Measurements from ENCODE around the gene EIF4G3. TPM values are rescaled to one million over a fixed set of nuclear protein-coding genes. Genes with fewer than 3 reads are reported as not detected.

The EIF4G3 gene
- polyA plus RNA-seq, 1 of the 3 experiments (the other 2 are of a cell fraction): 32.0 TPM

DNA sequence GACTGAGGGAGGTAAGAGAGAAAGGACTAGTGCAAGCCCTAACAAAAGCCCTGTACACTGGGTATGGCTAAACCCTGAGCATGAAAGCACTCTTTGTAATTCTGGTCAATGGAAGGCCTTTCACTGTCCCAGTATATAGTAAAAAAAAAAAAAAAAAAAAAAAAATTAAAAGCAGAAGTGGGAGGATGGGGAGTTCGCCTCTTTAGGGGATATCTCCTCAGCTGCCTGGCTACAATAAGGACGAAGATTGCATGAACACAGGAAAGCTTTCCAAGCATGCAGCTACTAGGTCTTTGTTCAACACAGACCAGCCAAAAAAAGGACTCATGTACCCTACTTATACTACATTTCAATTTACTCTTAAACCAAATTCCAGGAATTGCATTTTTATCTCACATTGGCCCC, 59.1 kb downstream of the EIF4G3 start:
- H4K20me1 ChIP-seq (ENCODE audit: insufficient read depth): peaks cover 3% of the 10 kb centered on the region; the same call in 1 of the 2 replicates
- POLR2A ChIA-PET: interaction anchor here (0.7 kb wide), 1 partner anchor 821 kb away, joined by 3 read pairs; no protein-coding TSS in a partner anchor
- DNase-seq: no peak
- CTCF ChIA-PET: no interaction called here
- no peaks in the 10 kb centered on the region for H3K27me3 ChIP-seq (ENCODE audit: insufficient read depth)
- no peak overlapping the region for H3K4me2 ChIP-seq
- H3K36me3 ChIP-seq (replicated peaks in 1 of 2; ENCODE audit: control insufficient read depth in 1 of 2, insufficient read depth in 2 of 2, low read length in 1 of 2): peaks cover 3 to 16% of the 10 kb centered on the region in 2 experiments
- no peaks in the 10 kb centered on the region for H3F3A ChIP-seq (replicated peaks; ENCODE audit: insufficient read depth)
- no peak overlapping the region for H3K4me3 ChIP-seq (ENCODE audit: low read depth in 2 of 2, low read length in 1 of 2)
- no peak for TF ChIP-seq EZH2phosphoT487 (IDR thresholded peaks at IDR 0.05; ENCODE audit: borderline replicate concordance, low read depth)
- TF ChIP-seq NRF1 (IDR thresholded peaks at IDR 0.05; ENCODE audit: low read depth, low read length): no peak
- no peak for TF ChIP-seq ELF1 (IDR thresholded peaks at IDR 0.05)
- peaks cover 76% of the 10 kb centered on the region for H3K79me2 ChIP-seq (ENCODE audit: insufficient read depth)
- H3K9me3 ChIP-seq: no peaks in the 10 kb centered on the region
- H3K9me2 ChIP-seq: no peaks in the 10 kb centered on the region
- 97% methylated on average over 2 of the region's 2 CpGs for WGBS (ENCODE audit: low lambda C conversion rate)
- no peak overlapping the region for H3K9ac ChIP-seq
- no peak overlapping the region for H3K27ac ChIP-seq (ENCODE audit: low read depth in 2 of 2, low read length in 1 of 2)
- H3K4me1 ChIP-seq (ENCODE audit: control insufficient read depth in 1 of 2, insufficient read depth in 2 of 2, low read depth in 1 of 2, low read length in 1 of 2): no peaks in the 10 kb centered on the region; a peak in 1 of 4 replicates
- H2AFZ ChIP-seq (ENCODE audit: low read depth): no peak overlapping the region

DNA sequence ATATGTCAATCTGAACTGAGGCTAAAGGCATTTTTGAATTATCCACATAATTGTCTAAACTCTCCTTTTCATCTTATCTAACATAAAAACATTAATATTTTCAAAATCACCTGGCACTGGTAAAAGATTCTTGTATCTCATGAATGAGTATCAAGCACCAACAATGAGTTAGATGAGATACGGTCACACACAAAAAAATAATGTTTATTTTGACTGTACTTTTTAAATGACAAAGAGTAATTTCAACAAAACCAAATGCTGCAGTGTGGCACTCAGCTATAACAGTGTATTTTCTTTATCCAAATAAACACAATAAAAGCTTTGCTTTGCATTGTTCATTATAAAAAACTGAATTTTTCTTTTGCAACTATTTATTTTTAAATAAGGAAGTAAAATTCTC, 59.5 kb downstream of the EIF4G3 start:
- Histone ChIP-seq H3K9me3 (no peaks in the 10 kb centered on the region), H3K79me2 (ENCODE audit: insufficient read depth) (peaks cover 79% of the 10 kb centered on the region), H3K27me3 (ENCODE audit: insufficient read depth) (no peaks in the 10 kb centered on the region), H2AFZ (ENCODE audit: low read depth) (no peak overlapping the region), H3K4me3 (ENCODE audit: low read depth in 2 of 2, low read length in 1 of 2) (no peak overlapping the region), H3F3A (replicated peaks; ENCODE audit: insufficient read depth) (no peaks in the 10 kb centered on the region), H3K4me1 (ENCODE audit: control insufficient read depth in 1 of 2, insufficient read depth in 2 of 2, low read depth in 1 of 2, low read length in 1 of 2) (peaks cover 0 to under 1% of the 10 kb centered on the region in 2 experiments; a peak in 2 of 4 replicates), H3K9ac (no peak overlapping the region), H3K4me2 (no peak overlapping the region), H3K9me2 (no peaks in the 10 kb centered on the region), H4K20me1 (ENCODE audit: insufficient read depth) (peaks cover 3% of the 10 kb centered on the region; the same call in 1 of the 2 replicates), H3K36me3 (replicated peaks in 1 of 2; ENCODE audit: control insufficient read depth in 1 of 2, insufficient read depth in 2 of 2, low read length in 1 of 2) (peaks cover 0 to 14% of the 10 kb centered on the region in 2 experiments), H3K27ac (ENCODE audit: low read depth in 2 of 2, low read length in 1 of 2) (no peak overlapping the region)
- POLR2A ChIA-PET: interaction anchor here (0.7 kb wide), 1 partner anchor 822 kb away, joined by 3 read pairs; no protein-coding TSS in a partner anchor
- CTCF ChIA-PET: no interaction called here
- WGBS (ENCODE audit: low lambda C conversion rate): 97% methylated on average over 1 of the region's 1 CpG
- TF ChIP-seq, protein P1, sequence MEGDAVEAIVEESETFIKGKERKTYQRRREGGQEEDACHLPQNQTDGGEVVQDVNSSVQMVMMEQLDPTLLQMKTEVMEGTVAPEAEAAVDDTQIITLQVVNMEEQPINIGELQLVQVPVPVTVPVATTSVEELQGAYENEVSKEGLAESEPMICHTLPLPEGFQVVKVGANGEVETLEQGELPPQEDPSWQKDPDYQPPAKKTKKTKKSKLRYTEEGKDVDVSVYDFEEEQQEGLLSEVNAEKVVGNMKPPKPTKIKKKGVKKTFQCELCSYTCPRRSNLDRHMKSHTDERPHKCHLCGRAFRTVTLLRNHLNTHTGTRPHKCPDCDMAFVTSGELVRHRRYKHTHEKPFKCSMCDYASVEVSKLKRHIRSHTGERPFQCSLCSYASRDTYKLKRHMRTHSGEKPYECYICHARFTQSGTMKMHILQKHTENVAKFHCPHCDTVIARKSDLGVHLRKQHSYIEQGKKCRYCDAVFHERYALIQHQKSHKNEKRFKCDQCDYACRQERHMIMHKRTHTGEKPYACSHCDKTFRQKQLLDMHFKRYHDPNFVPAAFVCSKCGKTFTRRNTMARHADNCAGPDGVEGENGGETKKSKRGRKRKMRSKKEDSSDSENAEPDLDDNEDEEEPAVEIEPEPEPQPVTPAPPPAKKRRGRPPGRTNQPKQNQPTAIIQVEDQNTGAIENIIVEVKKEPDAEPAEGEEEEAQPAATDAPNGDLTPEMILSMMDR (IDR thresholded peaks at IDR 0.05): no peak
- no peak for DNase-seq

DNA sequence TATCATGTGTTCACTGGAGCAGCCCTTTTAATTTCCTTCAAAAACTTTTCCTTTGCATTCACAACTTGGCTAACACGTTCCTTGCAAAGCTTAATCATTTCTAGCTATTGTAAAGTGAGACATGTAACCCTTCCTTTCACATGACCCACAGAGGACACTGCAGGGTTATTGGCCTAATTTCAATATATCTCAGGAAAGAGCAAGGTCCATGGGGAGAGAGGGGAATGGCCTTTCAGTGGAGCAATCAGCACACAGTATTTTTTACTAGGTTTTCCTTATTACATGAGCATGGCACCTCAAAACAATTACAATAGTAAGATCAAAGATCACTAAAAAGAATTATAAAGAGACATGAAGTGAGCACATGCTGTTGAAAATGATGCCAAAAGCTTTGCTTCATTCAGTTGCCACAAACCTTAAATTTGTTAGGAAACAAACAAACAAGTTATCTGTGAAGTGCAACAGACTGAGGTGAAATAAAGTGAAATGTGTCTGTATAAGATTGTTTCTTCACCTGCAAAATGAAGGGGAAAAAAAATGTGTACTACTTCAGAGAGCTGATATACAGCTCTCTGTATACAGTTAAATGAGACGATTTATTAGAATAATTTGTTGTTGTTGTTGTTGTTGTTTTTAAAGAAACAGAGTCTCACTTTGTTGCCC, 61.5 kb downstream of the EIF4G3 start:
- Histone ChIP-seq H2AFZ (ENCODE audit: low read depth) (no peak overlapping the region), H3K4me2 (no peak overlapping the region), H3K9ac (no peak overlapping the region), H3F3A (replicated peaks; ENCODE audit: insufficient read depth) (no peaks in the 10 kb centered on the region), H3K4me3 (ENCODE audit: low read depth in 2 of 2, low read length in 1 of 2) (no peak overlapping the region), H3K9me2 (no peaks in the 10 kb centered on the region), H3K79me2 (ENCODE audit: insufficient read depth) (peaks cover 71% of the 10 kb centered on the region), H3K27ac (ENCODE audit: low read depth in 2 of 2, low read length in 1 of 2) (no peak overlapping the region), H3K36me3 (replicated peaks in 1 of 2; ENCODE audit: control insufficient read depth in 1 of 2, insufficient read depth in 2 of 2, low read length in 1 of 2) (peaks cover 0 to 10% of the 10 kb centered on the region in 2 experiments), H3K27me3 (ENCODE audit: insufficient read depth) (no peaks in the 10 kb centered on the region), H4K20me1 (ENCODE audit: insufficient read depth) (peaks cover 4% of the 10 kb centered on the region; the same call in 1 of the 2 replicates), H3K9me3 (no peaks in the 10 kb centered on the region), H3K4me1 (ENCODE audit: control insufficient read depth in 1 of 2, insufficient read depth in 2 of 2, low read depth in 1 of 2, low read length in 1 of 2) (peaks cover 0 to 5% of the 10 kb centered on the region in 2 experiments; a peak in 2 of 4 replicates)
- ChIA-PET POLR2A (no interaction called here), CTCF (interaction anchor here (1.6 to 1.9 kb wide), 2 partner anchors 111 to 418 kb away, joined by 4 read pairs; no protein-coding TSS in a partner anchor)
- TF ChIP-seq TCF12 (IDR thresholded peaks at IDR 0.05) (no peak), NRF1 (IDR thresholded peaks at IDR 0.05; ENCODE audit: low read depth, low read length) (no peak), MXI1 (IDR thresholded peaks at IDR 0.05; ENCODE audit: low read depth, low read length) (no peak), SMC3 (IDR thresholded peaks at IDR 0.05; ENCODE audit: low read depth, low read length) (no peak), EZH2phosphoT487 (IDR thresholded peaks at IDR 0.05; ENCODE audit: borderline replicate concordance, low read depth) (no peak), TEAD4 (IDR thresholded peaks at IDR 0.05; ENCODE audit: borderline replicate concordance, insufficient read depth) (no peak), TAF1 (IDR thresholded peaks at IDR 0.05; ENCODE audit: borderline replicate concordance, low read depth, low read length) (no peak), CHD2 (IDR thresholded peaks at IDR 0.05; ENCODE audit: low read length, partially characterized antibody) (no peak), EP300 (IDR thresholded peaks at IDR 0.05; ENCODE audit: borderline replicate concordance in 1 of 2, low read depth in 1 of 2, low read length in 1 of 2) (no peak)
- TF ChIP-seq, protein P2, sequence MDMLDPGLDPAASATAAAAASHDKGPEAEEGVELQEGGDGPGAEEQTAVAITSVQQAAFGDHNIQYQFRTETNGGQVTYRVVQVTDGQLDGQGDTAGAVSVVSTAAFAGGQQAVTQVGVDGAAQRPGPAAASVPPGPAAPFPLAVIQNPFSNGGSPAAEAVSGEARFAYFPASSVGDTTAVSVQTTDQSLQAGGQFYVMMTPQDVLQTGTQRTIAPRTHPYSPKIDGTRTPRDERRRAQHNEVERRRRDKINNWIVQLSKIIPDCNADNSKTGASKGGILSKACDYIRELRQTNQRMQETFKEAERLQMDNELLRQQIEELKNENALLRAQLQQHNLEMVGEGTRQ (IDR thresholded peaks at IDR 0.05; ENCODE audit: borderline replicate concordance, low read depth, low read length): no peak
- WGBS (ENCODE audit: low lambda C conversion rate): 88% methylated on average over 2 of the region's 2 CpGs
- no peak for DNase-seq
